Psoas muscle (tissue), 8 donors: ENCODE measurements around the gene SNED1. TPM values are rescaled to one million over a fixed set of nuclear protein-coding genes. Genes with fewer than 3 reads are reported as not detected.

Source experiments
- ATAC-seq, 4 donors: fragments of 200-7000 bp; cut with Tn5 transposase; one replicate each; pipeline ENCODE4 v1.9.1; 2020; ENCODE audit warnings: moderate library complexity in 3 of 4, mild to moderate bottlenecking in 2 of 4
- DNase-seq, 2 donors: peaks; one replicate each; pipeline ENCODE4 v3.0.0-alpha.2; 2020
- H3K27ac ChIP-seq: fragments of 200-600 bp; one replicate; pipeline ENCODE4 v1.8.0; 2022
- H3K27me3 ChIP-seq, 3 donors: fragments of 200-600 bp in 1 of 3; one replicate each; pipeline versions ENCODE4 v1.6.1 to v1.8.0; 2013 to 2022; ENCODE audit warnings: low read length in 2 of 3, mild to moderate bottlenecking in 2 of 3, moderate library complexity in 1 of 3; ENCODE audit not compliant: insufficient read depth in 3 of 3
- H3K36me3 ChIP-seq, 2 donors: fragments of 200-600 bp in 1 of 2; one replicate each; pipeline versions ENCODE4 v1.6.1 to v1.8.0; 2013 to 2022; ENCODE audit warnings: low read depth in 1 of 2, mild to moderate bottlenecking in 1 of 2, moderate library complexity in 1 of 2; ENCODE audit not compliant: insufficient read depth in 1 of 2
- H3K4me1 ChIP-seq: fragments of 200-600 bp; one replicate; pipeline ENCODE4 v1.8.0; 2022
- H3K4me3 ChIP-seq: fragments of 200-600 bp; one replicate; pipeline ENCODE4 v1.8.0; 2022; ENCODE audit warnings: mild to moderate bottlenecking
- H3K9me3 ChIP-seq: fragments of 200-600 bp; one replicate; pipeline ENCODE4 v1.8.0; 2022
- WGBS, 3 donors: extraction: QIAGEN DNeasy Blood & Tissue Kit; methylation state at CpG; one replicate each; pipeline versions ENCODE4 v1.1.6 to v1.1.7; 2013; 5-methylcytosine and 5-hydroxymethylcytosine counted together
- intact Hi-C, 2 donors: fragments of 100-400 bp; cut with DNase I; formaldehyde crosslinking; loops; one replicate each; pipeline versions ENCODE4 v1.11.0 to v1.14.2; 2022
- polyA plus RNA-seq, 3 donors: library from polyadenylated mRNA; stranded (reverse); fragments of 200-250 nt; gene quantifications; one replicate each; pipeline ENCODE4 v1.2.3, GENCODE V29; 2013
- total RNA-seq, 4 donors: library from RNA; stranded (reverse); fragmentation: NEBNext Ultra II Directional in 2 of 4; extraction: Animal tissue kit (Norgen Biotek cat#: 25700) in 2 of 4; gene quantifications; one replicate each; pipeline versions ENCODE4 v1.2.1 to v1.2.4, GENCODE V29; 2021 to 2023
- TF ChIP-seq, protein P1 (sequence below): fragments of 200-600 bp; IDR thresholded peaks from one replicate; pipeline ENCODE4 v1.8.0; 2022; ENCODE audit warnings: antibody characterized with exemption
- donor health status: healthy with polysubstance abuse.
- donor health status: DM: no; HTN: no; CAD: no; lungs with moderate emphysema.
- donor health status: Bipolar disorder and iron deficiency.
- donor health status: healthy.
- donor health status: DM: yes; HTN: yes; CAD: no.
- donor health status: DM: no; HTN: no; CAD: no.
- donor health status: DM: no; HTN: no; CAD: no.
- donor health status: DM: yes; HTN: yes; CAD: no.

SNED1 gene
- total and polyA plus RNA-seq, 7 donors, result 7.8 to 36.9 (median 9.2) TPM

DNA sequence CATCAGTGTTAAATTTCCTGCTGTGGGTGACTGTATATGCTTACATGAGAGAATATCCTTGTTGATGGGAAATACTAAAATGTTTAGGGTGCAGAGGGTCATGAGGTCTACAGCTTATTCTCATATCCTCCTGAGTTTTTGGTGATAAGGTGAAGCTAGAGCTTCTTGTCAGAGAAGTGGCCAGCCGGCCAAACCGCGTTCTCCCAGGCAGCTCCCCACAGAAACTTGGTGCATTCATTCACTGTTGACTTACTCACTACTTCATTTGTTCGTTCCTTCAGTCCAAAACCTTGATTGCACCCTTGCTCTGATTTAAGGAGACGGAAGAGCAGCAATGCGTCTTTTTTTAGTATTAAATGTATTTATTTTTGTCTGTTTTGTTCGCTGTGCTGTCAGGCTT lies 8.7 kb downstream of the SNED1 start:
- H3K36me3 ChIP-seq, result peaks cover 5 to 8% of the 10 kb centered on the region in 2 donors

DNA sequence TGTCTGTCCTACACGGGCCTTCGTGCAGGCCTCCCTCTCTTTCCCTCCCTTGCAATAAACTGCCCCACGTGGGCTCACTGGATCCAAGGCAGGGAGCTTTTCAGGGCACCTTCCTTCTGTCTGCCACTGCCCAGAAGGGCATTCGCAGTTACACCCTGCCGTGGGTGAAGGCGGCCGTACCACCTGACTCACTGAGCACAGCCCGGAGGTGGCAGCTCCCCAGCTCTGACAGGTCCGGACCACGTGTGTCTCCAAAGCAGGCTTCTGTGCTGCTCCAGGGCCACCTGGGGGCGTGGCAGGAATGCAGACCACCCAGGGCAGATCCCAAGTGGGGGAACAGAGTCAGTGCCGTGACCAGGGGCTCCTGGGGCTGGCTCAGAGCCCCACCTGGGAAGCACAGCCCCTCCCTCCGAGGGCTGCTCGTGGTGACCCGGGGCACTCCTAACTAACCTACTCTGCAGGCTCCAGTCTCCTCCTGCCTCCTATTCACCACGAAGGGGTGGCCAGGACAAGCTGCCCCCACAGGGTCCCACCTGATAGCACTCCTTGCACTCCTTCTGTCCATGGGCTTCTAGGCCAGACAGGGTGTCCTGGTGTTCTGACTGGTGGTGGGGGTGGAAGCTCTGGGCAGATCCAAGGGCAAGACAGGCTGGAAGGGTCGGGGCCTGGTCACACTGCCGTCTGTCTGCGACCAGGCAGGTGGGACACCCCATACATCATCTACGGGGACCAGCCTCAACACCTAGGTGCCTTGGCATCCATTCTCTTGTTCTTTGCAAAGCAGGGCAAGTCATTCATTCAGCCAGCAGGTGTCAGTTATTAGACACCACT lies 9.7 kb downstream of the SNED1 start:
- Histone ChIP-seq H3K4me1 (peaks cover 37% of the 10 kb centered on the region), H3K36me3 (peaks cover 6 to 8% of the 10 kb centered on the region in 2 donors), H3K27me3 (no peaks in the 10 kb centered on the region), H3K9me3 (peaks cover 16% of the 10 kb centered on the region), H3K27ac (peak overlapping the region; percentile 46), H3K4me3 (no peak overlapping the region)
- peak; percentile 76 to 91 (median 86) for ATAC-seq
- DNase-seq, result peak in 1 of 2 donors; percentile 81
- TF ChIP-seq, protein P1, sequence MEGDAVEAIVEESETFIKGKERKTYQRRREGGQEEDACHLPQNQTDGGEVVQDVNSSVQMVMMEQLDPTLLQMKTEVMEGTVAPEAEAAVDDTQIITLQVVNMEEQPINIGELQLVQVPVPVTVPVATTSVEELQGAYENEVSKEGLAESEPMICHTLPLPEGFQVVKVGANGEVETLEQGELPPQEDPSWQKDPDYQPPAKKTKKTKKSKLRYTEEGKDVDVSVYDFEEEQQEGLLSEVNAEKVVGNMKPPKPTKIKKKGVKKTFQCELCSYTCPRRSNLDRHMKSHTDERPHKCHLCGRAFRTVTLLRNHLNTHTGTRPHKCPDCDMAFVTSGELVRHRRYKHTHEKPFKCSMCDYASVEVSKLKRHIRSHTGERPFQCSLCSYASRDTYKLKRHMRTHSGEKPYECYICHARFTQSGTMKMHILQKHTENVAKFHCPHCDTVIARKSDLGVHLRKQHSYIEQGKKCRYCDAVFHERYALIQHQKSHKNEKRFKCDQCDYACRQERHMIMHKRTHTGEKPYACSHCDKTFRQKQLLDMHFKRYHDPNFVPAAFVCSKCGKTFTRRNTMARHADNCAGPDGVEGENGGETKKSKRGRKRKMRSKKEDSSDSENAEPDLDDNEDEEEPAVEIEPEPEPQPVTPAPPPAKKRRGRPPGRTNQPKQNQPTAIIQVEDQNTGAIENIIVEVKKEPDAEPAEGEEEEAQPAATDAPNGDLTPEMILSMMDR, result no peak
- WGBS, 3 donors, result 49 to 69% (median 56%) methylated on average over 20 of the region's 20 CpGs
- intact Hi-C loops, result no loop called here

More for the DNA sequence above, 8.7 kb downstream of the SNED1 start:
- Histone ChIP-seq H3K27me3 (no peaks in the 10 kb centered on the region), H3K4me3 (no peak overlapping the region), H3K9me3 (peaks cover 16% of the 10 kb centered on the region), H3K4me1 (peaks cover 37% of the 10 kb centered on the region), H3K27ac (no peak overlapping the region)
- ATAC-seq, result no peak
- intact Hi-C loops, result no loop called here
- TF ChIP-seq, protein P1, result no peak
- 93 to 98% (median 94%) methylated on average over 7 of the region's 7 CpGs for WGBS, 3 donors
- no peak for DNase-seq

DNA sequence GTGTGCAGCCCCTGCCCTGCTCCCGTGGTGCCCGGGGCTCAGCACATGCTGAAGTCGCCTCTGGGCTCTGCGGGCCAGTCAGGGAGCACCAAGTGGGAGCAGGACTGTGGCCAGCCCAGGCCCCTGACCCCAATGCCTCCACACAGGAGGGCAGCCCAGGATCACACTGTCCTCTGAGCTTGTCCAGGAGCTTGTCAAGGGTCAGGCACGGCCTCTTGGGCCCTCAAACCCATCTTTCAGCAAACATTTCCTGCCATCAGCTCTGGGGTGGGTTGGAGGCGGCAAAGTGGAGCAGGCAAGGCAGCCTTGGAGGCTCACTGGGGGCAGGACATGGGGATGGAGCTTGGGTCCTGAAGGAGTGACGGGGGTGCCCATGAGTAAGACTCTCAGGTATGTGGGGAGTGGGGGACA lies 10.3 kb downstream of the SNED1 start:
- Histone ChIP-seq H3K4me1 (peaks cover 37% of the 10 kb centered on the region), H3K27ac (no peak overlapping the region), H3K9me3 (peaks cover 11% of the 10 kb centered on the region), H3K4me3 (no peak overlapping the region), H3K27me3 (no peaks in the 10 kb centered on the region), H3K36me3 (peaks cover 4 to 5% of the 10 kb centered on the region in 2 donors)
- TF ChIP-seq, protein P1, result no peak
- DNase-seq (peak in 1 of 2 donors; percentile 32), ATAC-seq (peak in 2 of 4 donors; percentile 2 to 23)
- 83 to 97% (median 88%) methylated on average over 7 of the region's 7 CpGs for WGBS, 3 donors
- intact Hi-C loops, result no loop called here

DNA sequence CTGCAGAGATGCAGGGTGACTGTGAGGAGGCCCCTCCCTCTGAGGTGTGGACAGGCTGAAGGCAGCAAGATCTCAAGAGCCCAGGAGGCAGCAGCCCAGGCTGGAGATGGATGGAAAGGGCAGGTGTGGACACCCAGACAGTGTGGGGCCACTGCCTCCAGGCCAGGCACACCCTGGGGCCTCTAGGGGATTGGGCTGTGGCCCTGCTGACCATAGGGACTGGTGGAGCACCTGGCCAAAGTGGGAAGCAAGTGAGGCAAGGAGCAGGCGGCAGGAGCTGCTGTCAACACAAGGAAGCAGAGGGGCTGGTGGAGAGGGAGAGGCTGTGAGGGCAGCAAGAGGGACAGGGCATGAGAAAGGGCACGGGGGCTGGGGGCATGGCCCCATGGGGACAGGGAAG lies 10.8 kb downstream of the SNED1 start:
- TF ChIP-seq, protein P1, result no peak
- Histone ChIP-seq H3K9me3 (peaks cover 7% of the 10 kb centered on the region), H3K27ac (no peak overlapping the region), H3K36me3 (peaks cover 0 to 5% of the 10 kb centered on the region in 2 donors), H3K4me1 (peaks cover 37% of the 10 kb centered on the region), H3K27me3 (no peaks in the 10 kb centered on the region), H3K4me3 (no peak overlapping the region)
- intact Hi-C loops, result no loop called here
- DNase-seq (peak in 1 of 2 donors; percentile 42), ATAC-seq (peak in 1 of 4 donors; percentile 8)
- WGBS, 3 donors, result 91 to 93% (median 92%) methylated on average over 2 of the region's 2 CpGs
